ENCODE measurements around the gene ALG3. TPM values are rescaled to one million over a fixed set of nuclear protein-coding genes. Genes with fewer than 3 reads are reported as not detected.
A peak's percentile ranks its signal among the peaks of the same experiment; 100 is the strongest.

Gene ALG3
- total RNA-seq, 1 experiment from 2014 or later = 62.2 TPM

DNA sequence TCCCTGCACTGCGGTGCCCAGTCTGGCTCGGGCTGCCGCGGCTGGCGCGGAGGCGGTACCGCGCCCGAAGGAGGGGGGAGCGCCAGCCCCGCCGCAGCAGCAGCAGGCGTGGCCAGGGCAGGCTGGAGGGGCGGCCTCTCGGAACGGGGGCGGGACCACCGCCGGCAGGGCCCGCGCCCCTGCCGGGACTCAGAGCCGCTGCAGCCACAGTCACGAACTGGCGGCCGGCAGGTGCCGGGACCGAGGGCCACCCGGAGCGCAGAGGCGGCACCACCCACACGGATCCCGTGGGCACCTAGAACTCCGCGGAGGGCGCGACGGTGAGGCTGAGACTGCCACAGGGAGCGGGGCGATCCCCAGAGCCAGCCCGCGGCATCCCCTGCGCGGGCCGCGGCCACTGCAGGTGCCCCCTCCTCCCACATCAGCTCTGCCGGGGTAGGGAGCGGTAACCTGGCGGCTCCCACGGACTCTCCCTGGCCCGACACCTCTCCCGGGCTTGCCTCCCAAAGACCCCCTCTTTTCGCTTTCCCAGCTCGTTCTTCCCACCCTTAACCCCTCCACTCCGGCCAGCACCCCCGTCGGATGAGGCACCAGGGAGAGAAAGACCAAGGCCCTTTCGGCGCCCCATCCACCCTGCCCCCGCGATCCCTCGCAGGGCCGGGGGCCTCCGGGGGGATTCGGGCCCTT, 19.2 kb downstream of the ALG3 start, which contains the start of gene VWA5B2:
VWA5B2 (plus strand) TSS at position 192 of the 687 bp plus-strand sequence. CDS start 944 bp downstream, outside the sequence.
- no peak within 1 kb of the TSS for H4K8ac ChIP-seq (replicated peaks; ENCODE audit: insufficient read length, low read depth, low read length)
- H2AFZ ChIP-seq (ENCODE audit: low read length) = no peak within 1 kb of the TSS
- H3K23ac ChIP-seq (ENCODE audit: insufficient read length, low read depth, low read length) = no peak within 1 kb of the TSS
- no peak within 1 kb of the TSS for H3K18ac ChIP-seq (ENCODE audit: insufficient read length, low read depth, low read length)
- H4K5ac ChIP-seq (ENCODE audit: insufficient read length, low read depth, low read length) = no peak within 1 kb of the TSS
- WGBS (ENCODE audit: extremely low coverage, insufficient read length, low lambda C conversion rate) = no CpG with 5 or more reads among the region's 66 CpGs
- H2BK20ac ChIP-seq (ENCODE audit: low read depth, low read length, poor library complexity, severe bottlenecking) = no peak within 1 kb of the TSS
- H2BK12ac ChIP-seq (ENCODE audit: insufficient read length, low read depth, low read length) = no peak within 1 kb of the TSS
- no peaks in the 10 kb centered on the region for H3K79me1 ChIP-seq (ENCODE audit: insufficient read depth, low read depth, low read length, poor library complexity, severe bottlenecking)
- no peaks in the 10 kb centered on the region for H4K20me1 ChIP-seq (ENCODE audit: control insufficient read depth, insufficient read depth, insufficient read length)
- H2BK120ac ChIP-seq (ENCODE audit: low read depth, low read length, poor library complexity, severe bottlenecking) = no peak within 1 kb of the TSS
- DNase-seq = peak; percentile 82
- H3K4me1 ChIP-seq (ENCODE audit: insufficient read depth, low read length) = no peaks in the 10 kb centered on the region
- H3K27ac ChIP-seq (ENCODE audit: insufficient read length, low read depth, low read length) = no peak within 1 kb of the TSS
- Mint-ChIP-seq H3K4me3 (peak within 1 kb of the TSS; percentile 65 to 77), H3K27ac (no peak within 1 kb of the TSS), H3K4me1 (peaks cover 2 to 6% of the 10 kb centered on the region in 2 experiments), H3K36me3 (ENCODE audit: insufficient read depth in 1 of 3, low read depth in 3 of 3) (no peaks in the 10 kb centered on the region), H3K27me3 (ENCODE audit: low read depth) (peaks cover 77% of the 10 kb centered on the region), H3K9me3 (no peaks in the 10 kb centered on the region)
- no peaks in the 10 kb centered on the region for H3K79me2 ChIP-seq (ENCODE audit: insufficient read depth, low read length)
- no peak within 1 kb of the TSS for H2BK5ac ChIP-seq (ENCODE audit: insufficient read length, low read length)
- no peak within 1 kb of the TSS for H2AK5ac ChIP-seq (ENCODE audit: insufficient read length, low read length)
- no peak within 1 kb of the TSS for H3K4ac ChIP-seq (ENCODE audit: low read depth, low read length)
- H3K4me2 ChIP-seq (ENCODE audit: insufficient read depth, insufficient read length, low read length) = peak within 1 kb of the TSS; percentile 65
- H3K14ac ChIP-seq (ENCODE audit: insufficient read depth, low read length) = no peak within 1 kb of the TSS
- no peak within 1 kb of the TSS for H4K91ac ChIP-seq (ENCODE audit: insufficient read length, low read depth, low read length)
- peaks cover 37% of the 10 kb centered on the region for H3K27me3 ChIP-seq (ENCODE audit: insufficient read depth, low read length)
- no peak within 1 kb of the TSS for H3K9ac ChIP-seq (ENCODE audit: extremely low read depth, insufficient read length, low read length)
- no peaks in the 10 kb centered on the region for H3K9me3 ChIP-seq (ENCODE audit: control insufficient read depth, low read depth, low read length)
- H2BK15ac ChIP-seq (ENCODE audit: low read depth, low read length) = no peak within 1 kb of the TSS
- peaks cover 15% of the 10 kb centered on the region for H3K23me2 ChIP-seq (ENCODE audit: insufficient read length, low read depth, low read length, poor library complexity, severe bottlenecking)
- TF ChIP-seq, protein P1, sequence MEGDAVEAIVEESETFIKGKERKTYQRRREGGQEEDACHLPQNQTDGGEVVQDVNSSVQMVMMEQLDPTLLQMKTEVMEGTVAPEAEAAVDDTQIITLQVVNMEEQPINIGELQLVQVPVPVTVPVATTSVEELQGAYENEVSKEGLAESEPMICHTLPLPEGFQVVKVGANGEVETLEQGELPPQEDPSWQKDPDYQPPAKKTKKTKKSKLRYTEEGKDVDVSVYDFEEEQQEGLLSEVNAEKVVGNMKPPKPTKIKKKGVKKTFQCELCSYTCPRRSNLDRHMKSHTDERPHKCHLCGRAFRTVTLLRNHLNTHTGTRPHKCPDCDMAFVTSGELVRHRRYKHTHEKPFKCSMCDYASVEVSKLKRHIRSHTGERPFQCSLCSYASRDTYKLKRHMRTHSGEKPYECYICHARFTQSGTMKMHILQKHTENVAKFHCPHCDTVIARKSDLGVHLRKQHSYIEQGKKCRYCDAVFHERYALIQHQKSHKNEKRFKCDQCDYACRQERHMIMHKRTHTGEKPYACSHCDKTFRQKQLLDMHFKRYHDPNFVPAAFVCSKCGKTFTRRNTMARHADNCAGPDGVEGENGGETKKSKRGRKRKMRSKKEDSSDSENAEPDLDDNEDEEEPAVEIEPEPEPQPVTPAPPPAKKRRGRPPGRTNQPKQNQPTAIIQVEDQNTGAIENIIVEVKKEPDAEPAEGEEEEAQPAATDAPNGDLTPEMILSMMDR (conservative IDR thresholded peaks at IDR 0.05) = peak; percentile 46
- no peak within 1 kb of the TSS for H3K56ac ChIP-seq (ENCODE audit: insufficient read length, low read depth, low read length)
- H3T11ph ChIP-seq (ENCODE audit: low read length) = no peak within 1 kb of the TSS
